ENCODE data around the gene PTTG1IP. TPM values are rescaled to one million over a fixed set of nuclear protein-coding genes. Genes with fewer than 3 reads are reported as not detected.
"Not testable (repeated sequence)": the region's sequence is repeated elsewhere in the genome, so short reads cannot be mapped to it uniquely, and the experiment has no call there.

PTTG1IP gene
- total RNA-seq, 1 donor from 2014 or later = 240 TPM

DNA sequence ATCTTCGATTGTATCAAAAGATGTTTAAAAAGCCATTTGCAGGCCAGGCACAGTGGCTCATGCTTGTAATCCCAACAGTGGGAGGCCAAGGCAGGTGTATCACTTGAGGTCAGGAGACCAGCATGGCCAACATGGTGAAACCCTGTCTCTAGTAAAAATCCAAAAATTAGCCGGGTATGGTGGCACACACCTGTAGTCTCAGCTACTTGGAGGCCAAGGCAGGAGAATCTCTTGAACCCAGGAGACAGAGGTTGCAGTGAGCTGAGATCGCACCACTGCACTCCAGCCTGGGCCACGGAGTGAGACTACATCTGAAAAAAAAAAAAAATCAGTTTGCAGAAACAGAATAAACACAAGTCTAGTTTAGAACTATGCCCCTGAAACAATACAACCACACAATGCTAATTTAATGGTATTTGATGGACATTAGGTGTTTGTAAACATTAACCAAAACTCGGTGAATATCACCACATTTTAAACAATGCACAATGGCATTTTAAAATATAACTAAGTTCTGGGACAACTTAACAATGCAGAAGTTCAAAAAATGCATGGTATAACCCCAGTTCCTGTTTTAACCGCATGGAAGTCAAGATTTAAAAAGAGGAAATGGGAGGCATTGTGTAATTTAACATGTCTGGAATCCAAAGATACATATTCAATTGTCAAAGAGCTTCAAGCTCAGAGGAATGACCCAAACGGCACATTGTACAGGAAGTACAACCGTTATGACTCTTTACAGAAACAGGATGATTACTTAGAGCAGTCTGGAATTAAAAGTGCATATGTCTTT lies 7.1 kb upstream of the PTTG1IP start:
- no peaks in the 10 kb centered on the region for H3K9me3 ChIP-seq (ENCODE audit: insufficient read depth, low read depth, low read length)
- H3K27ac Mint-ChIP-seq (ENCODE audit: unreplicated experiment) = no peak overlapping the region
- DNase-seq (ENCODE audit: low read depth) (peak; percentile 64), FAIRE-seq (no peak)
- H3K36me3 ChIP-seq (ENCODE audit: insufficient read depth, low read length) = no peaks in the 10 kb centered on the region
- no peak overlapping the region for H3K9ac ChIP-seq (ENCODE audit: low read length)
- peaks cover 20% of the 10 kb centered on the region for H3K4me1 ChIP-seq (ENCODE audit: insufficient read depth, low read length)
- H3K27ac ChIP-seq (ENCODE audit: low read depth, low read length) = peak overlapping the region; percentile 28
- no peaks in the 10 kb centered on the region for H3K79me2 ChIP-seq (ENCODE audit: insufficient read depth, low read length)
- H3K4me2 ChIP-seq (ENCODE audit: low read length) = peak overlapping the region; percentile 70
- no peak overlapping the region for H3K4me3 ChIP-seq (ENCODE audit: insufficient read depth, low read depth, low read length)
- peaks cover 2% of the 10 kb centered on the region for H3K36me3 Mint-ChIP-seq (ENCODE audit: low read depth, unreplicated experiment)
- H3K4me3 Mint-ChIP-seq (ENCODE audit: unreplicated experiment) = no peak overlapping the region
- H4K20me1 ChIP-seq (ENCODE audit: insufficient read depth, low read length) = no peaks in the 10 kb centered on the region
- no peak overlapping the region for H2AFZ ChIP-seq (ENCODE audit: low read depth, low read length)
- H3K9me3 Mint-ChIP-seq (ENCODE audit: unreplicated experiment) = peaks cover 3% of the 10 kb centered on the region
- peaks cover 19% of the 10 kb centered on the region for H3K4me1 Mint-ChIP-seq (ENCODE audit: low read depth, unreplicated experiment)
- H3K27me3 ChIP-seq (ENCODE audit: insufficient read depth, low read length) = peaks cover 3% of the 10 kb centered on the region
- TF ChIP-seq CTCF (IDR thresholded peaks at IDR 0.05; ENCODE audit: insufficient read depth, low read depth, low read length) (no peak), EZH2 (IDR thresholded peaks at IDR 0.05; ENCODE audit: insufficient read depth, low read length) (no peak)
- peaks cover 24% of the 10 kb centered on the region for H3K27me3 Mint-ChIP-seq (ENCODE audit: low read depth, unreplicated experiment)

GRCh38 chr21:44879238-44879637 lies 5.7 kb upstream of the PTTG1IP start:
- H3K36me3 ChIP-seq (ENCODE audit: insufficient read depth, low read length); H3K27ac ChIP-seq (ENCODE audit: low read depth, low read length); H3K4me2 ChIP-seq (ENCODE audit: low read length); H4K20me1 ChIP-seq (ENCODE audit: insufficient read depth, low read length); H3K4me3 Mint-ChIP-seq (ENCODE audit: unreplicated experiment); H3K9me3 Mint-ChIP-seq (ENCODE audit: unreplicated experiment); H3K9me3 ChIP-seq (ENCODE audit: insufficient read depth, low read depth, low read length); H3K79me2 ChIP-seq (ENCODE audit: insufficient read depth, low read length); DNase-seq (ENCODE audit: low read depth); H3K36me3 Mint-ChIP-seq (ENCODE audit: low read depth, unreplicated experiment); H3K27me3 ChIP-seq (ENCODE audit: insufficient read depth, low read length); H3K27ac Mint-ChIP-seq (ENCODE audit: unreplicated experiment); H3K9ac ChIP-seq (ENCODE audit: low read length); H2AFZ ChIP-seq (ENCODE audit: low read depth, low read length); FAIRE-seq; H3K4me3 ChIP-seq (ENCODE audit: insufficient read depth, low read depth, low read length): not testable (repeated sequence)
- Mint-ChIP-seq H3K4me1 (ENCODE audit: low read depth, unreplicated experiment) (peaks cover 19% of the 10 kb centered on the region), H3K27me3 (ENCODE audit: low read depth, unreplicated experiment) (peaks cover 19% of the 10 kb centered on the region)
- peaks cover 28% of the 10 kb centered on the region for H3K4me1 ChIP-seq (ENCODE audit: insufficient read depth, low read length)

DNA sequence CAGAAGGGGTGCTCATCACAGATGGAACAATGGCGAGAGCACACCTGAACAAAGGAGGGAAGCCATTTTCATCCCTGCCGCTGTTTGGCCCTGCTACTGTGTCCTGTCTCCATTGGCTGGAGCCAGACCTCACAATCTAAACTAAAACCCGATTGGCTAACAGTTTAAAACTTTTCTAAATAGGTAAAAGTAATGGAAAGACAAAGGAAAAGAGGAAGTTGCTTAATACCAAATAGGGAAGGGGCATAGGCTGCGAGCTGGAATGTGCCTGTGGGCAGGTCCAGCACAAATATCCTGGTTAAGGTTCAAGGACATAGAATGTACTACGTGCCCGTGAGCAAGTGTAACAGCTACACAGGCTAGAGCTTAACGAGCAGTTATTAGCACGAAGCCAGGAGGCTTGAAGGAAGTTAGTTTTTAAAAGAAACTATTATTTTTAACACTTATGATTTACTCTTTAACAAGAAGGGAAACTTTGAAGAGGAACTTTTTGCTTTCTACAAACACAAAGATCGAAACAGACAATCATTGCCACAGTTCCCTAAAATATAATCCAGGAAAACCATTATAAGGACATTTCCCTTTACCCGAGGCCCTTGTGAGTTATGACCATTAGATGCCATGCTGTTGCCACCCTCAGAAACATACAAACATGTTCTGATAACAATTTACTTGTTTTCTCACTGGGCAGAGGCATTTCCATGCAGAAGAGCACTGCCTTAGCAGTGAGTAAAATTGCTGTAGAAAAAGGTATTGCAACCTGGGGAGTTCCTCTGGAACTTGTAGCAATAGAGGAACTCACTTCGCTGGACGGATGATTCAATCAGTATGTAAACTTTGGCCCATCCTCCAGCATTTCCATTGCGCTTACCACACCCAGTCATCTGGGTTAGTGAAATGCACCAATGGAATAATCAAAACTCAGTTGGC lies 4.8 kb upstream of the PTTG1IP start:
- Histone ChIP-seq H3K4me3 (ENCODE audit: insufficient read depth, low read depth, low read length) (no peak overlapping the region), H3K4me1 (ENCODE audit: insufficient read depth, low read length) (peaks cover 30% of the 10 kb centered on the region), H3K9ac (ENCODE audit: low read length) (no peak overlapping the region), H3K79me2 (ENCODE audit: insufficient read depth, low read length) (no peaks in the 10 kb centered on the region), H3K27ac (ENCODE audit: low read depth, low read length) (no peak overlapping the region), H3K36me3 (ENCODE audit: insufficient read depth, low read length) (no peaks in the 10 kb centered on the region), H4K20me1 (ENCODE audit: insufficient read depth, low read length) (no peaks in the 10 kb centered on the region), H3K4me2 (ENCODE audit: low read length) (no peak overlapping the region), H3K9me3 (ENCODE audit: insufficient read depth, low read depth, low read length) (no peaks in the 10 kb centered on the region), H3K27me3 (ENCODE audit: insufficient read depth, low read length) (no peaks in the 10 kb centered on the region), H2AFZ (ENCODE audit: low read depth, low read length) (no peak overlapping the region)
- peaks cover 19% of the 10 kb centered on the region for H3K4me1 Mint-ChIP-seq (ENCODE audit: low read depth, unreplicated experiment)
- H3K9me3 Mint-ChIP-seq (ENCODE audit: unreplicated experiment) = peaks cover 3% of the 10 kb centered on the region
- H3K36me3 Mint-ChIP-seq (ENCODE audit: low read depth, unreplicated experiment) = peaks cover 2% of the 10 kb centered on the region
- H3K4me3 Mint-ChIP-seq (ENCODE audit: unreplicated experiment) = peak overlapping the region; percentile 46
- peaks cover 16% of the 10 kb centered on the region for H3K27me3 Mint-ChIP-seq (ENCODE audit: low read depth, unreplicated experiment)
- no peak for FAIRE-seq
- TF ChIP-seq EZH2 (IDR thresholded peaks at IDR 0.05; ENCODE audit: insufficient read depth, low read length) = no peak
- TF ChIP-seq CTCF (IDR thresholded peaks at IDR 0.05; ENCODE audit: insufficient read depth, low read depth, low read length) = no peak
- DNase-seq (ENCODE audit: low read depth) = no peak
- H3K27ac Mint-ChIP-seq (ENCODE audit: unreplicated experiment) = no peak overlapping the region

Measured in astrocyte (in vitro differentiated cells and primary cell).